Activated CD8-positive, alpha-beta T cell treated with anti-CD3 and anti-CD28 coated beads for 36 hours (primary cell): ENCODE measurements around the gene INTS15. TPM values are rescaled to one million over a fixed set of nuclear protein-coding genes. Genes with fewer than 3 reads are reported as not detected.

Experiments
- ATAC-seq: fragments of 200-7000 bp; cut with Tn5 transposase; one replicate; pipeline ENCODE4 v1.10.0; 2021; ENCODE audit warnings: mild to moderate bottlenecking, moderate library complexity
- CTCF ChIA-PET: fragments of 350-600 bp; sonication (Branson Sonifier 250); formaldehyde crosslinking; loops from one replicate; lab custom pipeline; 2021; ENCODE audit warnings: antibody characterized with exemption; lab: Charles Lee
- POLR2A ChIA-PET: fragments of 350-600 bp; sonication (Branson Sonifier 250); formaldehyde crosslinking; loops from one replicate; lab custom pipeline; 2021; ENCODE audit warnings: antibody characterized with exemption; lab: Charles Lee
- DNase-seq: peaks from one replicate; pipeline ENCODE4 v3.0.0-alpha.2; 2020
- H3K27ac Mint-ChIP-seq: one replicate; pipeline ENCODE4 v1.8.0; 2021; ENCODE audit warnings: mild to moderate bottlenecking, mixed read lengths
- H3K27me3 Mint-ChIP-seq: one replicate; pipeline ENCODE4 v1.8.0; 2021; ENCODE audit warnings: mixed read lengths
- H3K36me3 Mint-ChIP-seq: one replicate; pipeline ENCODE4 v1.8.0; 2021; ENCODE audit warnings: low read depth, mixed read lengths
- H3K4me1 Mint-ChIP-seq: one replicate; pipeline ENCODE4 v1.8.0; 2021; ENCODE audit warnings: low read depth, mixed read lengths
- H3K4me3 Mint-ChIP-seq: one replicate; pipeline ENCODE4 v1.8.0; 2021; ENCODE audit warnings: mild to moderate bottlenecking, moderate library complexity, mixed read lengths
- H3K9me3 Mint-ChIP-seq: one replicate; pipeline ENCODE4 v1.8.0; 2021; ENCODE audit warnings: mixed read lengths
- intact Hi-C: fragments of 100-400 bp; cut with micrococcal nuclease; formaldehyde crosslinking; loops from one replicate; pipeline ENCODE4 v1.10.0; 2022
- total RNA-seq, 2 experiments: library from RNA; stranded (reverse); gene quantifications; one replicate each; pipeline ENCODE4 v1.2.3, GENCODE V29; 2021
- TF ChIP-seq, protein P1 (sequence below): fragments of 200-600 bp; IDR thresholded peaks from one replicate; pipeline ENCODE4 v1.8.0; 2022; ENCODE audit warnings: antibody characterized with exemption, mild to moderate bottlenecking

The INTS15 gene
- total RNA-seq, 2 experiments from 2014 or later, result 26.8 to 29.8 TPM

DNA sequence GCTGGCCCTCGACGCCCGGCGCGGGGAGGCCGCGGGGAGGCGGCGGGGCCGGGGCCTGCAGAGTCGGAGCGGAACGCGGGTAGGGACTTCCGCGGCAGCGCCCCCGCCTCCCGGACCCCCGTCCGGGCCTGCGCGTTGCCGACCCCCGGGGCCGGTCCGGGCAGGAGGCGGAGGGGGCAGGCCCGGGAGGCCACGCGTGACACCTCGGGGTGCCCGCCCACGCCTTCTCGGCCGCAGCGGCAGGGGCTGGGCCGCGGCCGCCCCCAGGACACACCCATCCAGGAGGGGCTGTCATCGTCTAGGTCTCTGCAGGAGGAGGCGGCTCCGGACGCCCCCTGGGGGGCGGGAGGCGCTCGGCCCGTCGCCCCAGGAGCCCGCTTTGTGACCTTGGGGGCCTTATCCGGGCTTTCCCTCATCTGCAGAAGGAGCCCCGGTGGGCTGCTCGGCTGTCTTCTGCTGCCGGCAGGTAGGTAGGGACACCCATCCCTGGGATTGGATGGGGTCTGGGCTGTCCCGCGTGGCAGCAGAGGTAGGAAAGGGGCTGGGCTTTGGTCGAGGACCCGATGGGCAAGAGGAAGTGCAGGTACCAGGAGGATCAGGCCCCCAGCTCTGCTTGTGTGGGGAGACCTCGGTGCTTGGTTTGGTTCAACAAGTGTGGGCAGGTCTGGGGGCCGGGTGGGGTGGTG lies 47.9 kb downstream of the INTS15 start:
- ChIA-PET CTCF (interaction anchor here (1.3 kb wide), 1 partner anchor 48 kb away, joined by 4 read pairs; the partner anchor contains the start of gene INTS15), POLR2A (interaction anchor here (0.6 to 2.0 kb wide), 4 partner anchors 15 to 89 kb away, joined by 3 to 5 read pairs (median 4); partner anchors contain the start of gene INTS15)
- DNase-seq (peak; percentile 76), ATAC-seq (peak; percentile 84)
- peak overlapping the region; percentile 74 for H3K4me3 Mint-ChIP-seq
- peaks cover 24% of the 10 kb centered on the region for H3K4me1 Mint-ChIP-seq
- no peaks in the 10 kb centered on the region for H3K27me3 Mint-ChIP-seq
- intact Hi-C loops, result no loop called here
- peaks cover 25% of the 10 kb centered on the region for H3K36me3 Mint-ChIP-seq
- H3K9me3 Mint-ChIP-seq, result peaks cover 6% of the 10 kb centered on the region
- TF ChIP-seq, protein P1, sequence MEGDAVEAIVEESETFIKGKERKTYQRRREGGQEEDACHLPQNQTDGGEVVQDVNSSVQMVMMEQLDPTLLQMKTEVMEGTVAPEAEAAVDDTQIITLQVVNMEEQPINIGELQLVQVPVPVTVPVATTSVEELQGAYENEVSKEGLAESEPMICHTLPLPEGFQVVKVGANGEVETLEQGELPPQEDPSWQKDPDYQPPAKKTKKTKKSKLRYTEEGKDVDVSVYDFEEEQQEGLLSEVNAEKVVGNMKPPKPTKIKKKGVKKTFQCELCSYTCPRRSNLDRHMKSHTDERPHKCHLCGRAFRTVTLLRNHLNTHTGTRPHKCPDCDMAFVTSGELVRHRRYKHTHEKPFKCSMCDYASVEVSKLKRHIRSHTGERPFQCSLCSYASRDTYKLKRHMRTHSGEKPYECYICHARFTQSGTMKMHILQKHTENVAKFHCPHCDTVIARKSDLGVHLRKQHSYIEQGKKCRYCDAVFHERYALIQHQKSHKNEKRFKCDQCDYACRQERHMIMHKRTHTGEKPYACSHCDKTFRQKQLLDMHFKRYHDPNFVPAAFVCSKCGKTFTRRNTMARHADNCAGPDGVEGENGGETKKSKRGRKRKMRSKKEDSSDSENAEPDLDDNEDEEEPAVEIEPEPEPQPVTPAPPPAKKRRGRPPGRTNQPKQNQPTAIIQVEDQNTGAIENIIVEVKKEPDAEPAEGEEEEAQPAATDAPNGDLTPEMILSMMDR, result peak; percentile 54
- H3K27ac Mint-ChIP-seq, result peak overlapping the region; percentile 87

DNA sequence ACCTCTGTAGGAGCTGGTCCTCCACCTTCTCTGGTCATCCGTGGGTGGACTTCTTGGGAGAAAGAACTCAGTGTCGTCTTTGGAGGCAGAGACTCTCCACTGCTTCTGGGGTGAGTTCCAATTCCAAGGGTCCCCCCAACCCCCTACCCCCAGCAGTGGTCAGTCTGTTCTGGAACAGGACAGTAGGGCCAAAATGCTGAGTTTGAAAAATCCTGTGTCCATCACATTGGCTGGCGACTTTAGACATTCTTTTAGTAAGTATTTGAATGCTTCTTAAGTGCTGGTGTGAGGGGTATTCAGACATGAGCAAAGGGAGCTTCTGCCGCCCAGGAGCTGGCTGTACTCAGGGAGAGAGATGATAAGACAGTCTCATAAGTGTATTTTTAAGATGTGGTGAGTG lies 49.2 kb downstream of the INTS15 start:
- TF ChIP-seq, protein P1, result no peak
- H3K27ac Mint-ChIP-seq, result peak overlapping the region; percentile 87
- CTCF ChIA-PET, result interaction anchor here (1.0 kb wide), 1 partner anchor 123 kb away, joined by 3 read pairs; no protein-coding TSS in a partner anchor
- peaks cover 32% of the 10 kb centered on the region for H3K36me3 Mint-ChIP-seq
- peaks cover 6% of the 10 kb centered on the region for H3K9me3 Mint-ChIP-seq
- H3K4me3 Mint-ChIP-seq, result peak overlapping the region; percentile 74
- no peak for DNase-seq
- intact Hi-C loops, result no loop called here
- no peak for ATAC-seq
- POLR2A ChIA-PET, result no interaction called here
- H3K4me1 Mint-ChIP-seq, result peaks cover 24% of the 10 kb centered on the region
- no peaks in the 10 kb centered on the region for H3K27me3 Mint-ChIP-seq

DNA sequence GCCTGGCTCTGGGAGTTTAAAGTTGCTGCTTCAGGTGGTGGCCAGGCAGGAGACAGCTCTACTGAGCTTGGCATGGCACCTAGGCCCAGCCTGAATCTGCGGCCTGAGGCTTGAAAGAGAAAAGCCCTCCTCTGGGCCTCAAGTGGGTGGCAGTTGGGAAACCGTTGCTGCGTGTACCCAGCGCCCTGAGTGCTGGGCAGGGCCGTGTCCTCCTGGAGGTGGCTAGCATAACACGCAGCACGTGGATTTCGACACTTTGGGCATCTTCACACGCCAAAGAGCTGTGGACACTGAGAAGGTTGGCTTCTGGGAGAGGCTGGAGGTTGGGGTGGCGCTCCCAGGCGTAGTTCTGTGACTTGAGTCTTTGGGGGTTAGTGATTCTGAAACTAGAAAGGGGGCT lies 49.8 kb downstream of the INTS15 start:
- CTCF ChIA-PET, result interaction anchor here (1.0 kb wide), 1 partner anchor 124 kb away, joined by 3 read pairs; no protein-coding TSS in a partner anchor
- no peak overlapping the region for H3K4me3 Mint-ChIP-seq

DNA sequence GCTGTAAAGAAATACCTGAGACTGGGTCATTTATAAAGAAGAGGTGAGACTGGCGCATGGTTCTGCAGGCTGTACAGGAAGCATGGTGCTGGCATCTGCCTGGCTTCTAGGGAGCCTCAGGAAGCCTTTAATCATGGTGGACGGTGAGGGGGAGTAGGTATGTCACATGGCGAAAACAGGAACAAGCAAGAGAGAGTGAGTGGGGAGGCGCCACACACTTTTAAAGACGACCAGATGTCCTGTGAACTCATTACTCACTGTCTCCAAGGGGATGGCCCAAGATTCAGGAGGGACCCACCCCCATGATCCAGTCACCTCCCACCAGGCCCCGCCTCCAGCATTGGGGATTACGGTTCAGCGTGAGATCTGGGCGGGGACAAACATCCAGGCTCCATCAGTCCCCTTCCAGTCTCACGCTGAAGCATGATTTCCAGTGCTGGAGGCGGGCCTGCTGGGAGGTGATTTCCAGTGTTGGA lies 50.5 kb downstream of the INTS15 start:
- TF ChIP-seq, protein P1, result no peak
- CTCF ChIA-PET, result no interaction called here
- Mint-ChIP-seq H3K4me1 (peaks cover 24% of the 10 kb centered on the region), H3K4me3 (no peak overlapping the region), H3K27me3 (no peaks in the 10 kb centered on the region), H3K36me3 (peaks cover 35% of the 10 kb centered on the region), H3K27ac (peak overlapping the region; percentile 87), H3K9me3 (peaks cover 4% of the 10 kb centered on the region)
- intact Hi-C loops, result no loop called here
- peak; percentile 55 for DNase-seq
- peak; percentile 37 for ATAC-seq
- POLR2A ChIA-PET, result no interaction called here

More for the DNA sequence above, 49.8 kb downstream of the INTS15 start:
- H3K27ac Mint-ChIP-seq, result peak overlapping the region; percentile 87
- intact Hi-C loops, result no loop called here
- ATAC-seq (no peak), DNase-seq (no peak)
- peaks cover 6% of the 10 kb centered on the region for H3K9me3 Mint-ChIP-seq
- no peaks in the 10 kb centered on the region for H3K27me3 Mint-ChIP-seq
- H3K4me1 Mint-ChIP-seq, result peaks cover 24% of the 10 kb centered on the region
- TF ChIP-seq, protein P1, result no peak
- peaks cover 33% of the 10 kb centered on the region for H3K36me3 Mint-ChIP-seq
- POLR2A ChIA-PET, result no interaction called here
